ENCODE measurements around the gene RPL7A.

DNA sequence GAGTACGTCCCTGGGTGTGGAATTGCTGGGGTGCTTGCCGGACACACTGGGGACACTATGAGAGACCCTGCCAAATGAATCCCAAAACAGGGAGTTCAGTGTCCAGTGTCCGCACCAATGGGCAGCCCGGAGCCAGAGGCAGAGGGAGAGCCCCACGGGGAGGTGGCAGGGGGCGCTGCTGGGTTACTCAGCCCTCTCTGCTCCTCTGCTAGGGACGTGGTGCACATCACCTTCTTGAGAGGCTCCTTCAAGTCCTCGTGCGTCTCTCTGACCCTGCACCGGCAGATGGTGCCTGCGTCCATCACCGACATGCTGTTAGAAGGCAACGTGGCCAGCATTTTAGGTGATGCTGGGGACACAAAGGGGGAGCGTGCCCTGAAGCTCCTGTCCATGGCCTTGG lies 48.9 kb downstream of the RPL7A start:
- TF ChIP-seq, protein P1, sequence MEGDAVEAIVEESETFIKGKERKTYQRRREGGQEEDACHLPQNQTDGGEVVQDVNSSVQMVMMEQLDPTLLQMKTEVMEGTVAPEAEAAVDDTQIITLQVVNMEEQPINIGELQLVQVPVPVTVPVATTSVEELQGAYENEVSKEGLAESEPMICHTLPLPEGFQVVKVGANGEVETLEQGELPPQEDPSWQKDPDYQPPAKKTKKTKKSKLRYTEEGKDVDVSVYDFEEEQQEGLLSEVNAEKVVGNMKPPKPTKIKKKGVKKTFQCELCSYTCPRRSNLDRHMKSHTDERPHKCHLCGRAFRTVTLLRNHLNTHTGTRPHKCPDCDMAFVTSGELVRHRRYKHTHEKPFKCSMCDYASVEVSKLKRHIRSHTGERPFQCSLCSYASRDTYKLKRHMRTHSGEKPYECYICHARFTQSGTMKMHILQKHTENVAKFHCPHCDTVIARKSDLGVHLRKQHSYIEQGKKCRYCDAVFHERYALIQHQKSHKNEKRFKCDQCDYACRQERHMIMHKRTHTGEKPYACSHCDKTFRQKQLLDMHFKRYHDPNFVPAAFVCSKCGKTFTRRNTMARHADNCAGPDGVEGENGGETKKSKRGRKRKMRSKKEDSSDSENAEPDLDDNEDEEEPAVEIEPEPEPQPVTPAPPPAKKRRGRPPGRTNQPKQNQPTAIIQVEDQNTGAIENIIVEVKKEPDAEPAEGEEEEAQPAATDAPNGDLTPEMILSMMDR (IDR thresholded peaks at IDR 0.05; ENCODE audit: extremely low read depth in 1 of 2, insufficient read depth in 1 of 2, low read depth in 1 of 2, low read length in 2 of 2), result peak; percentile 27 to 50
- TF ChIP-seq POLR2A (IDR thresholded peaks at IDR 0.05; ENCODE audit: low read depth, low read length), result no peak
